PC-3 (cell line): Measurements from ENCODE around the gene ZNF576.

Source experiments
- CTCF ChIP-seq: fragments of 300-600 bp; sonication (generic); conservative IDR thresholded peaks from 2 replicates; pipeline ENCODE4 v1.5.1; 2017; ENCODE audit warnings: antibody characterized with exemption, low read depth, mild to moderate bottlenecking, low read length
- EZH2 ChIP-seq: fragments of 300-600 bp; sonication (generic); IDR thresholded peaks from one replicate; pipeline ENCODE4 v1.6.1; 2017; ENCODE audit warnings: antibody characterized with exemption, mild to moderate bottlenecking, low read length; ENCODE audit not compliant: unreplicated experiment

GRCh38 chr19:43611788-43612187 is 15.4 kb downstream of the ZNF576 start, which contains the start of gene SRRM5:
- TF ChIP-seq CTCF (no peak), EZH2 (no peak)
